Esophagus muscularis mucosa (tissue), 3 donors: ENCODE results near the gene MAP3K7.

ENCODE experiments used
- POLR2A ChIP-seq: fragments of 450-650 bp; IDR thresholded peaks from one replicate; pipeline ENCODE4 v1.6.1; 2017; ENCODE audit warnings: antibody characterized with exemption, moderate library complexity, mild to moderate bottlenecking, low read depth
- TF ChIP-seq, protein P1 (sequence below), 3 experiments: fragments of 200-600 bp in 2 of 3; fragments of 450-650 bp in 1 of 3; sonication (generic) in 2 of 3; IDR thresholded peaks; one replicate each; pipeline ENCODE4 v1.5.1; 2017 to 2019; ENCODE audit warnings: antibody characterized with exemption in 3 of 3, mild to moderate bottlenecking in 2 of 3, moderate library complexity in 1 of 3

DNA sequence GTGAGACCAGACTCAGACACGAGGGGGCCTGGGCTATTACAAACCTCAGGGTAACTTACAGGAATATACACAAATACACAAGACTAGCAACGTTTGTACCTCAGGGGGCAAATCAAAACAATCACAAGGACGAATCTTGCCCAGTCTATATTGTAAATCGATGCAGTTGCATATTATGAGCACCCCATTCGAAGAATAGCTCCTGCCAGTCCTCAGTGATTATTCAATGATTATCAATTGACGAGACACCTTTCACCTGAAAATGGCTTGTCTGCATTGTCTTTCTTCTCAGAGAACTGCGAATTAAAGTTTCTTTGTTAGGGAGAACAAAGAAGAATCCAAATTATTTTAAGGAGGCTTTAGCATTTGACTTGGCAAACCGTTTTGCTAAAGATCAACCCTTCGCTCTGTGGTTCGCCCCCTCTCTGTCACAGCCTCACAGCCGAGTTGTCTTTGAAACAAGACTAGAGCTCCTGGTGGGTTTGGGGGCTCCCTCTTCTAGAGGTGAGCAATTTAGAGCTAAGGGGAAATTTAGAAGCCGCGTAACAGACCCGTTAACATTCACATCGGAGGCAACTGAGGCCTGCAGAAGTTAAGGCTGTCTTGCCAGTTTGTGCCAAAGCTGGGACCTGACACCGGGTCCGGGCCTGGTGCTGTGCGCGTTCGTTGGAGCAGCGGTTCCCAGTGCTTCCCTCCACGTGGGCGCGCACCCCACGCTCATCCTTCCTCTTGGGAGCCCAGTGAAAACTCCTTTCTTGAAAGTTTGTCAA lies 24.9 kb upstream of the MAP3K7 start:
- TF ChIP-seq POLR2A: no peak
- TF ChIP-seq, protein P1, sequence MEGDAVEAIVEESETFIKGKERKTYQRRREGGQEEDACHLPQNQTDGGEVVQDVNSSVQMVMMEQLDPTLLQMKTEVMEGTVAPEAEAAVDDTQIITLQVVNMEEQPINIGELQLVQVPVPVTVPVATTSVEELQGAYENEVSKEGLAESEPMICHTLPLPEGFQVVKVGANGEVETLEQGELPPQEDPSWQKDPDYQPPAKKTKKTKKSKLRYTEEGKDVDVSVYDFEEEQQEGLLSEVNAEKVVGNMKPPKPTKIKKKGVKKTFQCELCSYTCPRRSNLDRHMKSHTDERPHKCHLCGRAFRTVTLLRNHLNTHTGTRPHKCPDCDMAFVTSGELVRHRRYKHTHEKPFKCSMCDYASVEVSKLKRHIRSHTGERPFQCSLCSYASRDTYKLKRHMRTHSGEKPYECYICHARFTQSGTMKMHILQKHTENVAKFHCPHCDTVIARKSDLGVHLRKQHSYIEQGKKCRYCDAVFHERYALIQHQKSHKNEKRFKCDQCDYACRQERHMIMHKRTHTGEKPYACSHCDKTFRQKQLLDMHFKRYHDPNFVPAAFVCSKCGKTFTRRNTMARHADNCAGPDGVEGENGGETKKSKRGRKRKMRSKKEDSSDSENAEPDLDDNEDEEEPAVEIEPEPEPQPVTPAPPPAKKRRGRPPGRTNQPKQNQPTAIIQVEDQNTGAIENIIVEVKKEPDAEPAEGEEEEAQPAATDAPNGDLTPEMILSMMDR (IDR thresholded peaks at IDR 0.05): no peak
